IPS-NIHi7 (cell line): ENCODE results near the gene XCR1.
"Not testable (repeated sequence)": the region's sequence is repeated elsewhere in the genome, so short reads cannot be mapped to it uniquely, and the experiment has no call there.

ENCODE experiments used
- DNase-seq: peaks from one replicate; pipeline ENCODE4 v3.0.0; 2012; ENCODE audit warnings: mixed read lengths; ENCODE audit errors: extremely low spot score

XCR1 gene

GRCh38 chr3:46027021-46027705 is at the start of gene XCR1:
Gene XCR1 (minus strand): TSS chr3:46027483. CDS start chr3:46021947, 5,536 bp downstream.
- no peak for DNase-seq

DNA sequence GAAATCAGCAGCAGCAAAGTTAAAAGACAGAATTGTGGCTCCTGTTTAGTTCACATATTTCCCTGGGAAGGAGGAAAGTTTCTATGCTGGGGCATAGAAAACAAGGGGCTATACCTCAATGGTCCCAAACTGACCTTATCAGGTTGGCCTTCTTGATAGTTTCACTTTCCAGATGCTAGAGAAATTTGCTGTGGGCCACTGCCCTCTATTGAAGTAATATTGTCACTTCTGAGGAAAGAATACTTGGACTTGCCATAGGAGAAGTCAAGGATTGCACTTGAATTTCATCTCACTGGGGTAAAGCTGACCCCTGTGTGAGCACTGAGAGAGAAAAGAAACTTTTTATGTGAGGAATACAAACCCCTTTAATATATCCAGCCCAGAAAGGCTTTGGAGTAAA is 49.3 kb upstream of the XCR1 start:
- DNase-seq: no peak

- no peak for DNase-seq
These were observed 48.5 kb upstream of the XCR1 start for GRCh38 chr3:46075816-46076215.

DNA sequence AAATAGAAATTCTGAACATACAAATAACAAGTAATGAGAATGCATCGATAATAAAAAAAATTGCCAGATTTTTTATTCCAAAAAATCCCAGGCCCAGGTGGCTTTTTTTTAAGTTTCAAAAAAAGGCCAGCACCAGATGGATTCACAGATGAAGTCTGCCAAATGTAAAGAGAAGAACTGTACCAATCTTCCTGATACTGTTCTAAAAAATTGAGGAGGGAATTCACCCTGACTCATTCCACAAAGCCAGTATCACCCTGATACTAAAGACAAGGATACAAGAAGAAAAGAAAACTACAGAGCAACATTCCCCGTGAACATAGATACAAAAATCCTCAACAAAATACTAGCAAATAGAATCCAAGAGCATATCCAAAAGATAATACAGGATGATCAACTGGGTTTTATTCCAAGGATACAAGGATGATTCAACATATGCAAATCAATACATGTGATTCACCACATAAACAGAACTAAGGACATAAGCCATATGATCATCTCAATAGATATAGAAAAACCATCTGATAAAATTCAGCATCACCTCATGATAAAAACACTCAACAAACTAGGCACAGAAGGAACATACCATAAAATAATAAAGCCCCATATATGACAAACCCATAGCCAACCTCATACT is 44.1 kb upstream of the XCR1 start:
- no peak for DNase-seq

GRCh38 chr3:46070595-46071093 is 43.4 kb upstream of the XCR1 start:
- DNase-seq: no peak

DNA sequence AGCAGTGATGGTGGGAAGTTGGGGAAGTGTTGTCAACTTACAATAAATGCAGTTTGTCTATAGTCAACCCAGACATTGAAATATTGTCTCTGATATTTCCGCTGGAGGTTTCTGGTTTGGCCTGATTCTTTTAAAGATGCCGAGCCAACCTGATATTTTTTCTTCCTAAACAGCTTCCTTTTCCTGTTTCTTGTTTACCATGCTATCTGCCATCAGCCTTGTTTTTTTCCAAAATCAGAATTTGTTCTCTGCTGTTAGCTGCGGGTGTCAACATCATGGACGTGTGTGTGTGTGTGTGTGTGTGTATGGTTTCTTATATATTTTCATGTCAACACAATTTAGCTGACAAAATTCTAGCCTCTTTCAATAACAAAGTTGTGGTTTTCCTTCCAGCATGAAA is 41.2 kb upstream of the XCR1 start:
- DNase-seq: no peak

DNA sequence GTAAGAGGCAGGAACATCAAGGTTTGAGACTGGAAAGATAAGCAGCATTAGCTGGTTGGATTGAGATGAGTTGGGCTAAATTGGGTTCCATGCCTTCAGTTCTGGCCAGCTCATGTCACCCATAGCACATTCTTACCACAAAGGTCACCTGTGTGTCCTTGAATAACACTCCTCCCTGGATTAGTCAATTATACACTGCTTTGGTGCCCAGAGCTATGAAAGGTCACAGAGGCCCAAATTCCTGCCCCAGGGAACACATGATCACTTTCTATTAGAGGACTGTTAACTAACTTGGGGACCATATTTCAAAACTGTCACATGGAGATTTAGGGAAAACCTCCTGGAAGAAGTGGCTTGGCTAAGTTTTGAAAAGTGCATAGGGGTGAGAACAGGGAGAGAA is 40.1 kb upstream of the XCR1 start:
- DNase-seq: no peak

DNA sequence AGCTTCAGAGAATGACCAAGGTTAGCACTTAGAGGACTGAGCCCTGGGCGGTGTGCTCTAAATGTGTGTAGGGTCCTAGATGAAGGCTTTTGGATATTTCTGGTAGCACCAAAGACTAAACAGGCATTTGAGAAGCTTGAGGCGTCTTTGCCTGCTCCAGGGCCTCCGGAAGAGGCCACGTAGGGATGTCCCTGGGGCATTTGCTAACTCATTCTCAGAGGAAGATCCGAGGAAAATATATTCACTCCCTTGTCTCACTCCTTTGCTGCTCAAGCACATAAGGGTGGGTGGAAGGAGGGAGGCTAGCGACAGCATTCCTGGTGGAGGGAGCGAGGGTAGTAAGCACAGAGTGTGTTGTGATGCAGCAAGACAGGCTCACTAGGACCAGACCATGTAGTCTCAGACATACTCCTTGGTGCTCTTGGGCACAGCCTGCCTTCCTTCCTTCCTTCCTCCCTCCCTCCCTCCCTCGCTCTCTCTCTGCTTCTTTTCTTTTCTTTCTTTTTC is 38.5 kb upstream of the XCR1 start:
- DNase-seq: no peak

DNA sequence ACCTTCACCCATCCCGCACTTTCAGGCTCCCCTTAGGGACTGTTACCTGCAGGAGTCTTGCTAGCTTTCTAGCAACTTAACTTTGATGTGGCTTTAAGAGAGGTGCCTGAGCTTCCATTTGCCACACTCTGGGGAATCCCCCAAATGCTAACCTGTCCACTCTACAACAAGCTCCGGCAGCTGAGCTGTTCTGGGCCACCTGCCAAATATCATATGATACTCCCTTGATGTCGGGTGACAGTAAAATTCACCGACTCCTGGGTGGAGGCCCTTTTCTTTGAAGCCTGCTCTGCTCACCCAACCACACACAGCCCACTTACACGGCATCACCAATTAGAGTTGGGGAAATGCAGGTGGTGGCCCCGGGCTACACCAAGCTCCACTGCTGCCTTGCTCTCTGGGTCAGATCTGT is 38.0 kb upstream of the XCR1 start:
- DNase-seq: no peak

DNA sequence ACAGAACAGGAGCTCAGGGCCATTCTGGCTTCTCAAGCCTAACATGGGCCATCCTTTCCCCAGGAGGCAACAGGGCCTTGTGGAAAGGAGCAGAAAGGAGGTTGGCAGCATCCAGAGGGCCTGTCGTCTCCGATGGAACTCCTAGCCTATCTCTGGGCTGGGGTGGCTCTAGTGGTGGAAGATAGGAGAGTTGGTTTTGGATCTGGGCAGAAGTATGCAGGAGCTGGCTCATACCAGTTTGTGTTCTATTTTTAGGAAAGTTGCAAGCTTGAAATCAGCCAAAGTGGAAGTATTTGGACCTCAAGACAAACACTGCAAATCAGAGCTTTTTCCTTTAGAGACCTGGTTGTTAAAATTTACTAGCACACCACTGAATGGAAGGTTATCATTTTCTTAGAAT is 35.4 kb upstream of the XCR1 start:
- DNase-seq: no peak

GRCh38 chr3:46061887-46062286 is 34.6 kb upstream of the XCR1 start:
- DNase-seq: no peak

- no peak for DNase-seq
These were observed 33.9 kb upstream of the XCR1 start for GRCh38 chr3:46061108-46061720.

- DNase-seq: no peak
These were observed 33.3 kb upstream of the XCR1 start for GRCh38 chr3:46060551-46060950.

- no peak for DNase-seq
These were observed 32.1 kb upstream of the XCR1 start for GRCh38 chr3:46059432-46059831.

DNA sequence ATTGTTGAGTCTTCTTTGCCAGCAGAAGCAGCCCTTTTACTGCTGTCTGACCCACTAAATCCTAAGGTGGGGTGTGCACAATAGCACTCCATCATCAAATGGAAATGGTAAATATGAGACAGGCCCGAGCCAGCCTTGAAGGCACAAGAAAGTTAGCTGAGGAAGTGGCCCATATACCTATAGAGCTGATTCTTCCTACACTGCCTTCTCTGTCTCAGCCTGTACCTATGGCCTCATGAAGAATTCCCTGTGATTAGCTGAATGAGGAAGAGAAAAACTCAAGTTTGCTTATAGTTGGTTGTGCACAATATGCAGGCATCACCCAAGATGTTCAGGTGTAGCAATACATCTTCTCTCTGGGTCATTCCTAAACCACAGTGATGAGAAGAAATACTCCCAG is 31.7 kb upstream of the XCR1 start:
- DNase-seq: no peak

- DNase-seq: no peak
These were observed 30.4 kb upstream of the XCR1 start for GRCh38 chr3:46057716-46058115.

GRCh38 chr3:46056686-46057085 is 29.4 kb upstream of the XCR1 start:
- no peak for DNase-seq

DNA sequence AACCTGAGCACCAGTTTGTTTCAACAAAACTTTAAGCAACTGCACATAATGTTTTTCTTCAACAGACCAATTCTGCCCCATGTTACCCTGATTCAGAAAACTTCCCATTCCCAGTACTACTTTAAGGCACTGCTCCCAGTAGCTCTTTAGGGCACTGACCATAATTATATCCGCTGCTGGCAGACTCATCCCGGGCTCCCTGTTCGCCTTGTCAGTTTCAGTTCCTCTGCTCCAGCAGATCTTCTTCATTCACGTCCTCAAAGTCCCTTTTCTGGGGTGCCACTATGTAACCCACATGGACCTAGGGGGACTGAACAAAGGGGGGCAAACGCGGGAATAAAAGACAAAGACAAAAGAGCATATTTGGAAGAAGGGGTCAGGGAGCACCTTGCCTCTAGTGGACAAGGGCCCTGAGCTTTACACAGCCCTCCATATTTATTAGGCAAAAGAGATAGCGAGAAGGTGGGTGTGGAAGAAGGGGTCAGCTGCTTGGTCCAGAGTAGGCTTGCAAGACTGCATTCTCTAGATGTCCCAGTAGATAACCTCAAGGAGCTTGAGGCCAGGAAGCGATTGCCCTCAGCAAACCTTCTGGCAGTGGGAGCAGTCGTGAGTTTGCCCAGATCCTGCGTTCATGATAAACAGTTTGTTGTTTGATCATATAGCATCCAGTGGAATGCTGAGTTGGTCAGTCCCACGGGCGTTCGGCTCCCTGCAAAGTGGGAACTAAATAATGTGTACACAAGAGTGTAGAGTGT is 26.7 kb upstream of the XCR1 start:
- DNase-seq: not testable (repeated sequence)

DNA sequence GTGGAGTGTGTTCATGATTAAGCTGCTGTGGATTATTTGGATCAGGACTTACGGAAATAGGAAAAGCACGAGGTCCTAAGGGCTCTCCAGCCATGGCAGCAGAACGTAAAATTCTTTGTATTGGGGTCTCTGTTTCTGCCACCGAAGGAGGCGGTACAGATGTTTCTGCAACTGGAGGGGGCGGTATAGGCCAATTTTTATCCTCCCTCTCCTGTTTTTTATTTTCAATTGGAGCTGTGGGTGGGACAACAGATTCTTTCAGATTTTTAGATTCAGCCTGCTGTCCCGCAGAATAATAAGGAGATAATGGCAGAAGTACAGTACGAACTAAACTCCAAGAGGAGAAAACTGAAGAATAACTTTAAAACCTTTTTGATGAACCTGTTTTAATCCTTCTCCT is 26.0 kb upstream of the XCR1 start:
- DNase-seq: not testable (repeated sequence)

GRCh38 chr3:46052531-46052930 is 25.2 kb upstream of the XCR1 start:
- DNase-seq: no peak

GRCh38 chr3:46049093-46049492 is 21.8 kb upstream of the XCR1 start:
- no peak for DNase-seq

DNA sequence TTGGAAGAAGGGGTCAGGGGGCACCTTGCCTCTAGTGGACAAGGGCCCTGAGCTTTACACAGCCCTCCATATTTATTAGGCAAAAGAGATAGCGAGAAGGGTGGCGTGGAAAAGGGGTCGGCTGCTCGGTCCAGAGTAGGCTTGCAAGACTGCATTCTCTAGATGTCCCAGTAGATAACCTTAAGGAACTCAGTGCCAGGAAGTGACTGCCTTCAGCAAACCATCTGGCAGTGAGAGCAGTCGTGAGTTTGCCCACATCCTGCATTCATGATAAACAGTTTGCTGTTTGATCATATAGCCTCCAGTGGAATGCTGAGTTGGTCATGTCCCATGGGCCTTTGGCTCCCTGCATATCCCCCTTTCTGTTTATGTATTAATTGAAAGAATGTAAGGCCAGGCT is 18.9 kb upstream of the XCR1 start:
- DNase-seq: not testable (repeated sequence)
